ENCODE measurements around the gene NPBWR2. TPM values are rescaled to one million over a fixed set of nuclear protein-coding genes. Genes with fewer than 3 reads are reported as not detected.

The NPBWR2 gene
- total RNA-seq, 1 experiment from 2014 or later, result not detected

DNA sequence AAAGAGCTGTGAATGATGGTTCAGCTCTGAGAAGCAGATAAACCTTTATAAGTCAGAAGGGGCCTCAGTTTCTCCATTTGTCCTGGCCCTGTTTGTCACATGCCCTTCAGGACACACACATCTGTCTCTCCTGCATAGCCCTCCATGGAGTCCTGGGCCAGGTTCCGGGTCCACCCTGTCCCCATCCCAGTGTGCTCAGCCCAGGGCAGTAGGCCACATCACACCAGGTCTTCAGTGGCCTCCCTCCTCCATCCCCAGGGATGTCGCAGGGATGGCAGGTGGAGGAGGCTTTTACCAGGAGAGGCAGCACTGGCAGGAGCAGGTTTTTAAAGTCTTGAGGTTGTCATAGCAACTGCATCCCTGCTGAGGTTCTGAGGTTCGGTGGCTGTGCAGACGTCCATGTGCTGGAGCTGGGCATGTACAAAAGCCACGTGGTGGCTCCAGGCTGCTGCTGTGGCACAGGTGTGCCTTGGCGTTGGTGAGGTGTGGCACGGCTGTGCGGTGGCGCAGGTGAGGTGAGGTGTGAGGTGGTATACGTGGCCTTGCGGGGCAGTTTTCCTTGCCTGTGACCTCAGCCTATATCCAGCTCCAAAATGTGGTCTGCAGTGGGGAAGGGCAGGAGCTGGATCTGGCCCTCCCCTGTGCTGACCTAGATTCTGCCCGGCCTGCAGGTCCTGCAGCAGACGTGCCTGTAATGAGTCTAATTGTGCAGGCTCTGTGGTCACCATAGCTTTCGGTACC is 8.0 kb upstream of the NPBWR2 start:
- H3K9ac ChIP-seq (ENCODE audit: low read length), result no peak overlapping the region
- peaks cover 0 to 5% of the 10 kb centered on the region in 2 experiments; a peak in 2 of 4 replicates for H3K4me1 ChIP-seq (ENCODE audit: control insufficient read depth in 1 of 2, insufficient read depth in 2 of 2, low read length in 2 of 2)
- CTCF ChIA-PET, result interaction anchor here (1.7 kb wide), 1 partner anchor 13 kb away, joined by 8 read pairs; no protein-coding TSS in a partner anchor
- H3K79me2 ChIP-seq (ENCODE audit: insufficient read depth, low read length), result no peaks in the 10 kb centered on the region
- intact Hi-C loops (cut with micrococcal nuclease), result no loop called here
- H3K9me2 ChIP-seq (ENCODE audit: insufficient read depth), result no peaks in the 10 kb centered on the region
- H4K20me1 ChIP-seq (ENCODE audit: insufficient read depth), result no peaks in the 10 kb centered on the region
- ATAC-seq (no peak), DNase-seq (ENCODE audit: low read depth, low spot score) (no peak)
- H3K4me2 ChIP-seq (ENCODE audit: low read length), result no peak overlapping the region
- no TSS peak for BruUV-seq (replicated peaks)
- H3K9me3 ChIP-seq (ENCODE audit: control insufficient read depth in 1 of 2, insufficient read depth in 1 of 2, low read depth in 1 of 2, low read length in 2 of 2), result no peaks in the 10 kb centered on the region
- no peaks in the 10 kb centered on the region for H3K36me3 ChIP-seq (ENCODE audit: control insufficient read depth in 1 of 2, insufficient read depth in 2 of 2, low read length in 2 of 2)
- RAD21 ChIA-PET (ENCODE audit: low non-redundant PET in 1 of 2, low total read pairs in 2 of 2, uncharacterized antibody in 2 of 2, unreplicated experiment in 2 of 2), result no interaction called here
- TF ChIP-seq ELF1 (IDR thresholded peaks at IDR 0.05; ENCODE audit: borderline replicate concordance, low read depth) (no peak), EGR1 (IDR thresholded peaks at IDR 0.05; ENCODE audit: low read depth) (no peak), YY1 (IDR thresholded peaks at IDR 0.05; ENCODE audit: extremely low read depth, insufficient replicate concordance, low read depth, low read length) (no peak), EZH2 (IDR thresholded peaks at IDR 0.05) (no peak), ZBTB33 (IDR thresholded peaks at IDR 0.05; ENCODE audit: extremely low read depth, insufficient replicate concordance, low read length) (no peak), EZH2phosphoT487 (IDR thresholded peaks at IDR 0.05; ENCODE audit: borderline replicate concordance) (no peak), ZNF274 (IDR thresholded peaks at IDR 0.05; ENCODE audit: low read depth, low read length) (no peak), SP1 (IDR thresholded peaks at IDR 0.05; ENCODE audit: low read depth) (no peak), SIN3A (IDR thresholded peaks at IDR 0.05; ENCODE audit: low read depth) (no peak), CEBPB (IDR thresholded peaks at IDR 0.05; ENCODE audit: low read depth) (no peak)
- no peak overlapping the region for H3K27ac ChIP-seq (ENCODE audit: low read depth, low read length)
- H3K4me3 ChIP-seq (replicated peaks in 1 of 2; ENCODE audit: low read depth in 1 of 2, low read length in 2 of 2), result no peak overlapping the region
- no peaks in the 10 kb centered on the region for H3K27me3 ChIP-seq (ENCODE audit: insufficient read depth, low read length)
- POLR2A ChIA-PET, result no interaction called here
- H2AFZ ChIP-seq (ENCODE audit: low read depth, low read length, poor library complexity, severe bottlenecking), result no peak overlapping the region
